PFSK-1 (cell line): ENCODE results near the gene MAB21L3.

Source experiments
- FOXP2 ChIP-seq: optimal IDR thresholded peaks from 2 replicates; pipeline ENCODE3; 2011; ENCODE audit warnings: borderline replicate concordance, control low read depth, inconsistent platforms; ENCODE audit not compliant: insufficient read depth; ENCODE audit errors: extremely low read length, extremely low read depth
- POLR2AphosphoS5 ChIP-seq: IDR thresholded peaks from 2 replicates; pipeline ENCODE4 v1.6.1; 2012; ENCODE audit warnings: low read depth, mild to moderate bottlenecking, control low read depth, low read length, moderate library complexity
- REST ChIP-seq, 2 experiments: IDR thresholded peaks; 2 replicates each; pipeline versions ENCODE4 v1.6.1 to v1.8.0; 2011 to 2012; ENCODE audit warnings: low read depth in 2 of 2, low read length in 2 of 2, control low read depth in 1 of 2, inconsistent platforms in 1 of 2, mild to moderate bottlenecking in 1 of 2, moderate library complexity in 1 of 2; ENCODE audit not compliant: insufficient read depth in 1 of 2
- SIN3A ChIP-seq: IDR thresholded peaks from 2 replicates; pipeline ENCODE4 v1.6.1; 2012; ENCODE audit warnings: mild to moderate bottlenecking, low read length, moderate library complexity, borderline replicate concordance; ENCODE audit not compliant: insufficient read depth
- TAF1 ChIP-seq: IDR thresholded peaks from 2 replicates; pipeline ENCODE4 v1.6.1; 2012; ENCODE audit warnings: low read length, control low read depth, borderline replicate concordance; ENCODE audit not compliant: insufficient read depth

Gene MAB21L3

DNA sequence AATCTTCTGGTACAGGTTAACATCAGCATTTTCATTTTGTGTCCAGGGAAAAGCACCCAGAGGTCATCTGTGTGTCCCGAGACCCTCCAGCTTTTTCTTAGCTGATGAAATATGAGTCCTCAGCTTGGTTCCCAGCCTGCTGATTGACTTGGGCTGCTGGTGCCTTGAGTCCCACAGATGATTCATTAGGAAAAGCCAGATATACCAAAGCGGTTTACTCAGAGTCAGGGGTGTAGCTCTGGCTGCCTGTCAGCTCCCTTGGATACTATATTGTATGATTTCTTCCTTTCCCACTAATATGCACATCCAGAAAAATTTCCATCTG is 43.7 kb upstream of the MAB21L3 start:
- TF ChIP-seq REST (IDR thresholded peaks at IDR 0.05; ENCODE audit: insufficient read depth in 1 of 2, low read depth in 2 of 2, low read length in 2 of 2) (no peak), FOXP2 (no peak), SIN3A (no peak), POLR2AphosphoS5 (no peak), TAF1 (no peak)

- TF ChIP-seq POLR2AphosphoS5 (no peak), FOXP2 (no peak), TAF1 (no peak), REST (IDR thresholded peaks at IDR 0.05; ENCODE audit: insufficient read depth in 1 of 2, low read depth in 2 of 2, low read length in 2 of 2) (no peak), SIN3A (no peak)
Measured at GRCh38 chr1:116075575-116075974, 35.6 kb upstream of the MAB21L3 start.

- TF ChIP-seq SIN3A (no peak), POLR2AphosphoS5 (no peak), REST (IDR thresholded peaks at IDR 0.05; ENCODE audit: insufficient read depth in 1 of 2, low read depth in 2 of 2, low read length in 2 of 2) (no peak), TAF1 (no peak), FOXP2 (no peak)
Measured at GRCh38 chr1:116075990-116076389, 35.2 kb upstream of the MAB21L3 start.

- TF ChIP-seq POLR2AphosphoS5 (no peak), REST (IDR thresholded peaks at IDR 0.05; ENCODE audit: insufficient read depth in 1 of 2, low read depth in 2 of 2, low read length in 2 of 2) (no peak), TAF1 (no peak), FOXP2 (no peak), SIN3A (no peak)
Measured at GRCh38 chr1:116076831-116077230, 34.4 kb upstream of the MAB21L3 start.

- no peak for TF ChIP-seq POLR2AphosphoS5
- no peak for TF ChIP-seq FOXP2
- no peak for TF ChIP-seq REST (IDR thresholded peaks at IDR 0.05; ENCODE audit: insufficient read depth in 1 of 2, low read depth in 2 of 2, low read length in 2 of 2)
- no peak for TF ChIP-seq TAF1
- TF ChIP-seq SIN3A = no peak
Measured at GRCh38 chr1:116078699-116079223, 32.4 kb upstream of the MAB21L3 start.
